GM19372 (cell line): ENCODE measurements around the gene ASPRV1.

Experiments
- ATAC-seq: cut with Tn5 transposase; IDR thresholded peaks from one replicate; pipeline ENCODE4 v1.9.1; 2021; ENCODE audit warnings: mild to moderate bottlenecking, low read depth, moderate library complexity; ENCODE audit not compliant: unreplicated experiment

The ASPRV1 gene

GRCh38 chr2:69945441-69945840 lies 16.0 kb downstream of the ASPRV1 start:
- ATAC-seq: no peak

GRCh38 chr2:69944756-69945155 lies 16.7 kb downstream of the ASPRV1 start:
- ATAC-seq: no peak

- ATAC-seq: no peak
These were observed 17.4 kb downstream of the ASPRV1 start for GRCh38 chr2:69943843-69944525.

GRCh38 chr2:69943000-69943842 lies 18.2 kb downstream of the ASPRV1 start:
- no peak for ATAC-seq

GRCh38 chr2:69940691-69941090 lies 20.7 kb downstream of the ASPRV1 start:
- ATAC-seq: no peak

- ATAC-seq: no peak
These were observed 21.7 kb downstream of the ASPRV1 start for GRCh38 chr2:69939722-69940121.

- ATAC-seq: no peak
These were observed 23.5 kb downstream of the ASPRV1 start for GRCh38 chr2:69937968-69938367.

GRCh38 chr2:69936906-69937305 lies 24.5 kb downstream of the ASPRV1 start:
- ATAC-seq: no peak

- no peak for ATAC-seq
These were observed 26.4 kb downstream of the ASPRV1 start for GRCh38 chr2:69935011-69935410.

GRCh38 chr2:69934614-69934908 lies 26.9 kb downstream of the ASPRV1 start:
- no peak for ATAC-seq

GRCh38 chr2:69933839-69934613 lies 27.4 kb downstream of the ASPRV1 start:
- ATAC-seq: no peak

- ATAC-seq: no peak
These were observed 28.1 kb downstream of the ASPRV1 start for GRCh38 chr2:69933254-69933828.

- no peak for ATAC-seq
These were observed 28.9 kb downstream of the ASPRV1 start for GRCh38 chr2:69932596-69932922.

GRCh38 chr2:69931832-69932595 lies 29.4 kb downstream of the ASPRV1 start:
- ATAC-seq: no peak

- no peak for ATAC-seq
These were observed 34.4 kb downstream of the ASPRV1 start for GRCh38 chr2:69926849-69927515.

GRCh38 chr2:69923116-69923515 lies 38.3 kb downstream of the ASPRV1 start:
- ATAC-seq: no peak

- no peak for ATAC-seq
These were observed 43.0 kb downstream of the ASPRV1 start for GRCh38 chr2:69918401-69918800.

GRCh38 chr2:69917852-69918251 lies 43.6 kb downstream of the ASPRV1 start:
- no peak for ATAC-seq

GRCh38 chr2:69916106-69916505 lies 45.3 kb downstream of the ASPRV1 start:
- no peak for ATAC-seq
